Naive B cell (primary cell): Measurements from ENCODE around the gene GOLM1. TPM values are rescaled to one million over a fixed set of nuclear protein-coding genes. Genes with fewer than 3 reads are reported as not detected.

Experiments used
- ATAC-seq, 2 donors: fragments of 150-1000 bp; cut with Tn5 transposase; 2 replicates each; pipeline ENCODE4 v1.10.0; 2021; ENCODE audit warnings: low read depth in 2 of 2, mild to moderate bottlenecking in 2 of 2, moderate library complexity in 2 of 2
- DNase-seq: peaks from one replicate; pipeline ENCODE4 v3.0.0; 2022
- H3K27ac Mint-ChIP-seq, 6 donors: one replicate each; pipeline ENCODE4 v1.8.0; 2020 to 2022; ENCODE audit warnings: mild to moderate bottlenecking in 6 of 6, mixed read lengths in 6 of 6, moderate library complexity in 5 of 6, inconsistent platforms in 2 of 6
- H3K27me3 Mint-ChIP-seq, 3 donors: one replicate each; pipeline ENCODE4 v1.8.0; 2021 to 2022; ENCODE audit warnings: mixed read lengths in 3 of 3, mild to moderate bottlenecking in 1 of 3
- H3K36me3 Mint-ChIP-seq, 2 donors: one replicate each; pipeline ENCODE4 v1.8.0; 2020 to 2022; ENCODE audit warnings: mixed read lengths in 2 of 2, inconsistent platforms in 1 of 2, mild to moderate bottlenecking in 1 of 2
- H3K4me1 Mint-ChIP-seq, 3 donors: one replicate each; pipeline ENCODE4 v1.8.0; 2020 to 2022; ENCODE audit warnings: mixed read lengths in 3 of 3, inconsistent platforms in 1 of 3, mild to moderate bottlenecking in 1 of 3, moderate library complexity in 1 of 3
- H3K4me3 Mint-ChIP-seq, 8 donors: one replicate each; pipeline ENCODE4 v1.8.0; 2020 to 2022; ENCODE audit warnings: mild to moderate bottlenecking in 8 of 8, mixed read lengths in 8 of 8, moderate library complexity in 8 of 8, inconsistent platforms in 2 of 8
- H3K9me3 Mint-ChIP-seq, 7 donors: one replicate each; pipeline ENCODE4 v1.8.0; 2020 to 2022; ENCODE audit warnings: mixed read lengths in 7 of 7, mild to moderate bottlenecking in 5 of 7, inconsistent platforms in 2 of 7, moderate library complexity in 1 of 7
- polyA plus RNA-seq, 6 donors: library from polyadenylated mRNA; unstranded; fragments of 300-500 nt; fragmentation: Illumina TruSeq; gene quantifications; one replicate each; pipeline ENCODE4 v1.2.3, GENCODE V29; 2021; ENCODE audit warnings: low read depth in 6 of 6

The GOLM1 gene
- polyA plus RNA-seq, 6 donors from 2014 or later: 0.29 to 0.97 (median 0.55) TPM; not detected in 1

GRCh38 chr9:85978496-85978895, 120.9 kb downstream of the GOLM1 start:
- no peak overlapping the region for H3K4me3 Mint-ChIP-seq
- H3K27me3 Mint-ChIP-seq: no peaks in the 10 kb centered on the region
- ATAC-seq (no peak), DNase-seq (no peak)
- no peaks in the 10 kb centered on the region for H3K4me1 Mint-ChIP-seq
- H3K36me3 Mint-ChIP-seq: peaks cover 24 to 70% of the 10 kb centered on the region in 2 donors
- peak overlapping the region in 1 of 6 donors; percentile 70 for H3K27ac Mint-ChIP-seq
- H3K9me3 Mint-ChIP-seq: no peaks in the 10 kb centered on the region

Other genes with a start within 250 kb of the GOLM1 start
- 10 to 100 TPM in 3 of 6 donors, 1 to 10 TPM in 3; 7.4 to 12.6 (median 9.7) TPM for gene NAA35, start 158.4 kb downstream of the GOLM1 start, polyA plus RNA-seq
- under 1 TPM in 1 of 6 donors, not detected in 5; 0.18 TPM for gene C9orf153, start 160.1 kb upstream of the GOLM1 start, polyA plus RNA-seq
- gene ISCA1, start 183.0 kb upstream of the GOLM1 start, polyA plus RNA-seq: 10 to 100 TPM; 29.0 to 95.6 (median 42.2) TPM